Small intestine (tissue), 7 donors: ENCODE results near the gene PDE8A. TPM values are rescaled to one million over a fixed set of nuclear protein-coding genes. Genes with fewer than 3 reads are reported as not detected.

Experiments
- DNase-seq, 2 donors: peaks; one replicate each; pipeline versions ENCODE4 v3.0.0 to v3.0.0-alpha.2; 2013
- FAIRE-seq: peaks from 2 replicates; lab custom pipeline; 2012; peaks lifted over from hg19 to GRCh38; lab: Jason Lieb, UNC
- H3K27ac ChIP-seq, 3 donors: one replicate each; pipeline ENCODE4 v1.5.1; 2013; ENCODE audit warnings: low read length in 2 of 3, mild to moderate bottlenecking in 2 of 3, control low read depth in 1 of 3, inconsistent platforms in 1 of 3, low read depth in 1 of 3, moderate library complexity in 1 of 3
- H3K27me3 ChIP-seq, 3 donors: one replicate each; pipeline ENCODE4 v1.6.1; 2013; ENCODE audit warnings: low read length in 3 of 3, inconsistent platforms in 1 of 3; ENCODE audit not compliant: control insufficient read depth in 3 of 3, insufficient read depth in 3 of 3
- H3K36me3 ChIP-seq, 3 donors: one replicate each; pipeline ENCODE4 v1.6.1; 2013; ENCODE audit warnings: low read length in 3 of 3, inconsistent platforms in 1 of 3, low read depth in 1 of 3, mild to moderate bottlenecking in 1 of 3, moderate library complexity in 1 of 3; ENCODE audit not compliant: control insufficient read depth in 3 of 3, insufficient read depth in 2 of 3
- H3K4me1 ChIP-seq, 3 donors: one replicate each; pipeline ENCODE4 v1.6.1; 2013; ENCODE audit warnings: low read length in 2 of 3, inconsistent platforms in 1 of 3, low read depth in 1 of 3, mild to moderate bottlenecking in 1 of 3, moderate library complexity in 1 of 3; ENCODE audit not compliant: control insufficient read depth in 3 of 3, insufficient read depth in 2 of 3
- H3K4me3 ChIP-seq, 3 donors: one replicate each; pipeline ENCODE4 v1.5.1; 2013; ENCODE audit warnings: low read length in 3 of 3, control low read depth in 1 of 3, inconsistent platforms in 1 of 3, low read depth in 1 of 3, mild to moderate bottlenecking in 1 of 3, moderate library complexity in 1 of 3
- H3K9me3 ChIP-seq, 2 donors: one replicate each; pipeline ENCODE4 v1.6.1; 2013; ENCODE audit warnings: low read depth in 1 of 2, low read length in 1 of 2; ENCODE audit not compliant: control insufficient read depth in 2 of 2, insufficient read depth in 1 of 2
- WGBS, 3 donors: extraction: QIAGEN DNeasy Blood & Tissue Kit; methylation state at CpG; one replicate each; pipeline ENCODE4 v1.1.7; 2013; 5-methylcytosine and 5-hydroxymethylcytosine counted together
- polyA plus RNA-seq, 4 donors: library from polyadenylated mRNA; stranded (reverse) in 3 of 4; unstranded in 1 of 4; fragments of 200-250 nt in 3 of 4; fragments of 120-200 nt in 1 of 4; gene quantifications; one replicate each; pipeline versions ENCODE4 v1.2.1 to v1.2.3, GENCODE V29; 2013
- donor health status: healthy with polysubstance abuse.
- donor health status: control.
- donor health status: control.
- donor health status: Bipolar disorder and iron deficiency.
- donor health status: healthy.

The PDE8A gene
- polyA plus RNA-seq, 4 donors, result 18.4 to 62.0 (median 26.8) TPM

- Histone ChIP-seq H3K9me3 (no peaks in the 10 kb centered on the region), H3K27ac (no peak overlapping the region)
- no peak for FAIRE-seq
Measured at GRCh38 chr15:85099195-85099803, 117.6 kb downstream of the PDE8A start.

GRCh38 chr15:85100186-85100937, 118.7 kb downstream of the PDE8A start:
- H3K4me3 ChIP-seq, result no peak overlapping the region
- H3K27ac ChIP-seq, result no peak overlapping the region
- no peaks in the 10 kb centered on the region for H3K27me3 ChIP-seq
- peaks cover 0 to 6% (median 6%) of the 10 kb centered on the region in 3 donors for H3K4me1 ChIP-seq
- no peak for FAIRE-seq
- WGBS, 3 donors, result 81 to 88% (median 86%) methylated on average over 10 of the region's 10 CpGs
- peaks cover 2 to 37% (median 8%) of the 10 kb centered on the region in 3 donors for H3K36me3 ChIP-seq
- no peak for DNase-seq
- H3K9me3 ChIP-seq, result no peaks in the 10 kb centered on the region

More at GRCh38 chr15:85099195-85099803, 117.6 kb downstream of the PDE8A start:
- no peaks in the 10 kb centered on the region for H3K27me3 ChIP-seq
- H3K4me3 ChIP-seq, result no peak overlapping the region
- DNase-seq, result no peak
- H3K36me3 ChIP-seq, result peaks cover 2 to 38% (median 8%) of the 10 kb centered on the region in 3 donors
- 84 to 95% (median 93%) methylated on average over 10 of the region's 10 CpGs for WGBS, 3 donors
- H3K4me1 ChIP-seq, result peaks cover 0 to 9% (median 6%) of the 10 kb centered on the region in 3 donors

- no peaks in the 10 kb centered on the region for H3K4me1 ChIP-seq
- H3K27me3 ChIP-seq, result no peaks in the 10 kb centered on the region
- FAIRE-seq (no peak), DNase-seq (no peak)
- no peak overlapping the region for H3K4me3 ChIP-seq
- peaks cover 2 to 34% (median 12%) of the 10 kb centered on the region in 3 donors for H3K36me3 ChIP-seq
- WGBS, 3 donors, result 71 to 73% (median 73%) methylated on average over 2 of the region's 2 CpGs
- H3K9me3 ChIP-seq, result no peaks in the 10 kb centered on the region
- no peak overlapping the region for H3K27ac ChIP-seq
Measured at GRCh38 chr15:85104584-85104983, 122.9 kb downstream of the PDE8A start.

GRCh38 chr15:85108136-85108535, 126.5 kb downstream of the PDE8A start:
- DNase-seq (no peak), FAIRE-seq (no peak)
- Histone ChIP-seq H3K36me3 (peaks cover 2 to 21% (median 10%) of the 10 kb centered on the region in 3 donors), H3K4me3 (no peak overlapping the region), H3K27me3 (no peaks in the 10 kb centered on the region), H3K4me1 (no peaks in the 10 kb centered on the region), H3K9me3 (no peaks in the 10 kb centered on the region), H3K27ac (no peak overlapping the region)
- WGBS, 3 donors, result 87 to 93% (median 92%) methylated on average over 4 of the region's 4 CpGs

- no peak for FAIRE-seq
- 89 to 90% (median 89%) methylated on average over 2 of the region's 2 CpGs for WGBS, 3 donors
Measured at GRCh38 chr15:85109333-85109732, 127.7 kb downstream of the PDE8A start.

GRCh38 chr15:85112997-85113396, 131.3 kb downstream of the PDE8A start:
- H3K4me1 ChIP-seq, result no peaks in the 10 kb centered on the region
- no peaks in the 10 kb centered on the region for H3K9me3 ChIP-seq
- H3K36me3 ChIP-seq, result peaks cover 13 to 46% (median 15%) of the 10 kb centered on the region in 3 donors
- no peaks in the 10 kb centered on the region for H3K27me3 ChIP-seq
- DNase-seq (no peak), FAIRE-seq (no peak)
- WGBS, 3 donors, result 64 to 79% (median 69%) methylated on average over 3 of the region's 3 CpGs
- no peak overlapping the region for H3K4me3 ChIP-seq
- H3K27ac ChIP-seq, result no peak overlapping the region

More at GRCh38 chr15:85109333-85109732, 127.7 kb downstream of the PDE8A start:
- H3K36me3 ChIP-seq, result peaks cover 8 to 21% (median 13%) of the 10 kb centered on the region in 3 donors
- no peak overlapping the region for H3K27ac ChIP-seq
- no peaks in the 10 kb centered on the region for H3K27me3 ChIP-seq
- no peak overlapping the region for H3K4me3 ChIP-seq
- H3K9me3 ChIP-seq, result no peaks in the 10 kb centered on the region
- H3K4me1 ChIP-seq, result no peaks in the 10 kb centered on the region
- no peak for DNase-seq

GRCh38 chr15:85114886-85115285, 133.2 kb downstream of the PDE8A start:
- peaks cover 13 to 50% (median 15%) of the 10 kb centered on the region in 3 donors for H3K36me3 ChIP-seq
- H3K27me3 ChIP-seq, result no peaks in the 10 kb centered on the region
- H3K27ac ChIP-seq, result no peak overlapping the region
- FAIRE-seq (no peak), DNase-seq (no peak)
- no peak overlapping the region for H3K4me3 ChIP-seq
- no peaks in the 10 kb centered on the region for H3K4me1 ChIP-seq
- no peaks in the 10 kb centered on the region for H3K9me3 ChIP-seq
- WGBS, 3 donors, result 92 to 97% (median 95%) methylated on average over 4 of the region's 4 CpGs

- H3K4me1 ChIP-seq, result no peaks in the 10 kb centered on the region
- peaks cover 13 to 56% (median 15%) of the 10 kb centered on the region in 3 donors for H3K36me3 ChIP-seq
- H3K27me3 ChIP-seq, result no peaks in the 10 kb centered on the region
- DNase-seq (no peak), FAIRE-seq (no peak)
- WGBS, 3 donors, result 99 to 100% (median 100%) methylated on average over 1 of the region's 1 CpG
- H3K27ac ChIP-seq, result no peak overlapping the region
- no peak overlapping the region for H3K4me3 ChIP-seq
- no peaks in the 10 kb centered on the region for H3K9me3 ChIP-seq
Measured at GRCh38 chr15:85116066-85116465, 134.4 kb downstream of the PDE8A start.
